HG03571 (cell line): ENCODE results near the gene MPL.

ENCODE experiments used
- ATAC-seq: cut with Tn5 transposase; IDR thresholded peaks from one replicate; pipeline ENCODE4 v1.9.1; 2021; ENCODE audit not compliant: unreplicated experiment

The MPL gene

DNA sequence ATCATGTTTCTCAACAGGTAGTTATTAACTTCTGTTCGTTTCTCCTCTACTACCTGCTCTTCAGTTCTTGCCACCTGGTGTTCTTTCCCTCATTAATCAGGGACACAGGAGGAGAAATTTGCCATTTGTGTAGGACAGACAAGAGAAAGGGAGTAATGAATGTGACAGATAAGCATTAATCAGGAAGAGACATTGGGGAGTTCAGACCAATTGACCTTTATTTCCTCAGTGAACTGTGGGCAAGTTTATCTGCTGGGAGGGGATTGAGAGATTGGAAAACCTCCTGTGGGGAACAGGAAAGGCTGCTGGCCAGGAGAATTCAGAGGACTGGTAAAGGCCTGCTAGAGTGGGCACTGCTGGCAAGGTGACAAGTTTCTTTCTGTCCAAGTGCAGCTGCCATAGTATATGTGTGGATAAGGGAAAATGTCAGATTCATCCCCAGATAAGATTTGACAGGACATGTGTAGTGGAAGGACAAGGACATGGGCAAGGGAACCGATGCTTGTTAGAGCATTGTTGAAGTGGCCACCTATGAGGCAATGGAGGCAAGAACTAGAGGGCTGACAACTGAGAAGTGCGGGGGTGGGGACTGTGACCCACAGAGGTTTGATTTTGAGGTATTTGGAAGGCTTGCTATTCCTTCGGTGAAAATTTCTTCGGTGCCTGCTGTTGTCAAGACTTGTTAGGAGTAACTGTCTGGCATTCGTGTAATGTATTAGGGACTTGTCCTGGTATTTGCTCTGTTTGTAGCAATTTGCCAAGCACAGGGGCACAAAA is 64.7 kb downstream of the MPL start:
- ATAC-seq = no peak
